GM18511 (cell line): Measurements from ENCODE around the gene MAD1L1.

Experiments used
- ATAC-seq: cut with Tn5 transposase; IDR thresholded peaks from one replicate; pipeline ENCODE4 v1.9.1; 2021; ENCODE audit warnings: mild to moderate bottlenecking, moderate library complexity; ENCODE audit not compliant: unreplicated experiment

MAD1L1 gene

DNA sequence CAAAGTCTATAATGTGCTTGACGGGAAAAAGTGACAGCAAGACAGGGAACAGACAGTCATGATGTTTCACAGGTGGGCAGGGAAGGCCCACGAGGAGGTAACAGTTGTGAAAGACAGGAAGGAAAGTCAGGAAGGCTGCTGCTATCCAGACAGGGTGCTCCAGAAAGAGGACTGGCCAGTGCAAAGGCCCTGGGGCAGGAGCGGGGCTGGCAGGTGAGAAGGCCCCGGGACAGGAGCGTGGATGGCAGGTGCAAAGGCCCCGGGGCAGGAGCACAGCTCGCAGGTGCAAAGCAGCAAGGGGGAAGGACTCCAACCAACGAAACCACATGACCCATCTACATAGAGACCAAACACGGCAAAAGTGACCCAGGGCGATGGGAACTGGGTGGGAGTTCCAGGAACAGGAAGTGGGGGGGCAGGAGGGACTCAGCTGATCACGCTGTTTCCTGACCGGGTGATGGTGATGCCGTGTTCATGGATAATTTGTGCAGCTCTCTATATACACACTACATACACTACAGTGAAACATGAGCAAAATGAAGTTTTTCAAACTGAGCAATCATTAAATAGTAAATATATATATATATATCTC lies 138.2 kb downstream of the MAD1L1 start:
- ATAC-seq = no peak

DNA sequence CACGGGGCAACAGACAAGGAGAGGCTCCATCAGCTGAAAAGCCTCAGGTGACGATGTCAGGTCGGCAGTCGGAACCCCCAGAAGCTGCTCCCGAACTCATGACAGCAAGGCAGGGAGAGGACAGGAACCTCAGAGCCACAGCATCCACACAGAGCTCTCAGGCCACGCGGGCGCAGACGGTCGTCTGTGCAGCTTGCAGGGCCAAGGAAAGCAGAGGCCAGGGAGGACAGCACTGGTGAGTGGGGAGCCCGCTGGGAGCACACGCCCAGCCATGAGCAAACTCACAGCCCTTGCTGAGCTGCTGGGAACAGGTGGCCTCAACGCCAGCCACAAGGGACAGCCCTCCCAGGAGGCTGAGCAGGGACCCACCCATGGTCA lies 138.9 kb downstream of the MAD1L1 start:
- ATAC-seq = no peak

DNA sequence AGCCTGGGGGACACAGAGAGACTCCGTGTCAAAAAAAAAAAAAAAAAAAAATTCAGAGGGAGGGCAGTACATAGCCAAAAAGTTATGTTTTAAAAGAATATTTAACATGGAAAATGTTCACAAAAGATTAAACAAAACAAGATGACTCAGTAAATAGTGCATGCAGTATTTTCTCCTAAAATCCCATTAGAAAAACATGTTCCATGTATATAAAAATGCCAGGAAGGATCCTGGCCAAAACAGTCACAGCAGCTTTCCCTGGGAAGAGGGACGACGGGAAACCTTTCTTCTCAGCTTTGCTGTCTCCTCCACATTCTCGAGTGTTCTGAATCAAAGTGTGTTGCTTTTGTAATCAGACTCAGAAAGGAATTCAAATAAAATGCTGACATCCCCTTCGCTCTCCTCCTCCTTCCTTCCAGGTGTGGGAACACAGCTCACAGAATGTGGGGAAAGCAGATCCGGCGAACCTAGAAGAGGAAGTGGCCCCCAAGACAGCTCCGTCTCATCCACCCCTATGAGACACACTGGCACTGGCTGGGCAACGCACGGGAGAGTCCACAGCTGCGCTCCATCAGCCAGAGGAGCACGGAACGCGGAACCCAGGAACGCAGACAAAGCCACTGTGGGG lies 139.4 kb downstream of the MAD1L1 start:
- no peak for ATAC-seq

DNA sequence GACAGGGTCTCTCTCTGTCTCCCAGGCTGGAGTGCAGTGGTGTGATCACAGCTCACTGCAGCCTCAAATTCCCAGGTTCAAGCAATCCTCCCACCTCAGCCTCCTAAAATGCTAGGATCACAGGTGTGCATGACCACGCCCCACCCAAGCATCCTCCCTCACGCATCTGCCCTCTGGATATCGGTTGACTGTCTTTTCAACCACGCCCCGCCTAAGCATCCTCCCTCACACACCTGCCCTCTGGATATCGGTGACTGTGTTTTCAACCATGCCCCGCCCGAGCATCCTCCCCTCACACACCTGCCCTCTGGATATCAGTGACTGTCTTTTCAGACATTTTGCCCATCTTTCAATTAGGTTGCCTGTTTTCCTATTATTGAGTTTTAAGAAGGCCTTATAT lies 140.5 kb downstream of the MAD1L1 start:
- ATAC-seq = no peak

DNA sequence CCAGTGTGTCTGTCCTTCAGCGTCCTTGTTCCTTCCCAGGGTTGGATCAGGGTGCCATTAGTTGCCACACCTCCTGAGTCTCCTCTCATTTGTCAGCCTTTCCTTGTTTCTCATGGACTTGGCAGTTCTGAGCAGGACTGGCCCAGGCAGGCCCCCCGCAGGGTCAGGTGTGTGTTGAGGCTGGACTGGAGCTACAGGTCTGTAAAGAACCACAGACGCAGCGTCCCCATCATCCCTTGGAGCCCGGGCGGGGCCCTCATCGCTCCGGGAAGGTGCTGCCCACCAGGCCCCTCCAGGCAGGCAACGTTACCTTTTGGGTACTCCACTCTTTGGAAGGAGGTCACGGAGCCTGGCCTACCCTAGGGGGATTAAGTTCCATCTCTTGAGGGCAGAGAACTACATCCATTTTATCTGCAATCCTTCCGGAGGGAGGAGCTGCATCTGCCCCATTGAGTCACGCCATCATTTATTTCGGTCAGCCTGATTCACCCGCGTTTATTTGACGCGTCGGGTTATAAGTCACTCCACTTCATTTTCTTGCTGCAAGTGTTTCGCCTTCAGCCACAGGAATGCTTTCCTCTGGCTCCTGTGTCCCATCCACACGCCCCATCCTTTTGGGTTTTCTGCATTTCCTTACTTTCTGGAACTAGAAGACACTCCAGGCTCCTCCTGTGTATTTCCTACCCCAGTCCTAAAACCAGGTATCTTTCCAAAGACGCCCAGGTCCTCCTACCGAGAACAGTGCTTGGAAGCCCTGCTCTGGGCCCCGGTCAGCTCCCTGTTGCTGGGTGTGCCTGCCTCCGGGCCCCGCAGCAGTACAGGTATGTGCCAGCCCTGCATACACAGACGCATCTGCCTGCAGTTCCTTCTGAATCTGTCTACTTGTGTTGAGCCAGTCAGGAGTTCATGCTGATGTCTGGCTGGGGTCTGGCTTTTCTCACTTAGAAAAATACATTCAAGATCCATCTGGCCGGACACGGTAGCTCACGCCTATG lies 141.9 kb downstream of the MAD1L1 start:
- ATAC-seq = no peak

DNA sequence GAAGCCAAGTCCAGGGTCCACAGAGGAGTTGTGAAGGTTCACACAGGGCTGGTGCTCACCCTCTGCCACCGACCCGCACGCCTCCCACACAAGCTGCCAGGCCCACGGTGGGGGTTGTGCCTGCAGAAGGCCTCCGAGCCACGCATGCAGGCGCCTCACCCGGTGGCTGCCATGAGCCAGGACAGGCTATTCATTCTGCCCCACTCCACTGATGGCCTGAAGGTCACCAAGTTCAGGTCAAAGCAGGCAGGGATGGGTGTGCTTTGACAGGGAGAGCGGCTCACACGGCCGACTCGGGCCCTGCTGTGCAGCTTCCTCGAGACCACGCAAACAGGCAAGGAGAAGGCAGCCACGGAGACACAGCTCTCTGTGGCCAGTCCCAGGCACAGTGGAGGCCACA lies 143.9 kb downstream of the MAD1L1 start:
- ATAC-seq = no peak

DNA sequence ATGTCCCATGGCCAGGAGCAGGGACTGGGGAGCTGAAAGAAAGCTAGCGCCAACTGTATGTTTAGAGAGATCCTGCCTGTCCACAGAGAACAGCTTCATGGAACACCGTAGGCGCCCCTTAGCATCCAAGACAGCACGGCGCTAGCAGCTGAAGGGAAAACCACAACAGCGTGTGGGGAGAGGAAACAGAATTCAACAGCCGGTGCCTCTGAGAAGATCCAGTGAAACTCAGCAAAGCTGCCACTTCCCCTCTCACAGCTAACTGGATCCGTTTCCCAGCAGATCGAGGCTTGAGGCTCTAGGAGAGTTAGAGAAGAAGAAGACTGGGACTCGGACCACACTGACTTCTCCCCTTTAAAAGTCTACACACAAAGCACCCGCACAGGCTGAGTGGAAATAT lies 145.0 kb downstream of the MAD1L1 start:
- ATAC-seq = no peak

DNA sequence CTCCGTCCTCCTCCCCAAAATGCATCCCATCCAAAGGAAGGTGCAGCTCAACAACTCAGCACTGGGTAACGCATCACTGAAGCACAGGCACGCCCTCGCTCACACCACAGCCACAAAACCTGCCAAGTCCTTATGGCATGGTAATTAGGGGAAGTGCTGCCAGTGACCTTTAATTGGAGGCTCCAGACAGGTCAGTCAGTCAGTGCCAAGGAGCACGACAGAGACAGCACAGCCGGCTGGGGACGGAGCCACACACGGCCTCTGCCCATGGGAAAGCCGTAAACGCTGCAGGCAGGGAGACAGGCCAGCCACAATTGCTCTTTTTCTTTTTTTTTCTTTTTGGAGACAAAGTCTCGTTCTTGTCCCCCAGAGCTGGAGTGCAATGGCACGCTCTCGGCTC lies 146.5 kb downstream of the MAD1L1 start:
- no peak for ATAC-seq

DNA sequence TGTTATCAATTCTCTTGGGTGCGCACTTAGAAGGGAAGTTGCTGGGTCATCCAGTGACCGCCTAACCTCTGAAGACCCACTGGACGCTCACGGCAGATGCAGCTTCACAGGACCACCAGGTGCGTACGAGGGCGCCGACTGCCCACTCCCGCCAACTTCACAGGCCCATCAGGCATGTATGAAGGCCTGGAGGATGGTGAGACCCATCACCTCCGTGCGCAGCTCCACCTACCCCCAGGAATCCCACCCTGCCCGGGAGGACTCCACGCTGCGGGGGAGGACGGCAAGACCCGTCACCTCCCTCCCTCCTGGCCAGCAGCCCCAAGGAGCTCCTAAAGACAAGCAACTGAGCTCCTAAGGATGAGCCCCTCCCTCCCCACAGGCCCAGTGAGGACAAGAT lies 146.9 kb downstream of the MAD1L1 start:
- no peak for ATAC-seq

DNA sequence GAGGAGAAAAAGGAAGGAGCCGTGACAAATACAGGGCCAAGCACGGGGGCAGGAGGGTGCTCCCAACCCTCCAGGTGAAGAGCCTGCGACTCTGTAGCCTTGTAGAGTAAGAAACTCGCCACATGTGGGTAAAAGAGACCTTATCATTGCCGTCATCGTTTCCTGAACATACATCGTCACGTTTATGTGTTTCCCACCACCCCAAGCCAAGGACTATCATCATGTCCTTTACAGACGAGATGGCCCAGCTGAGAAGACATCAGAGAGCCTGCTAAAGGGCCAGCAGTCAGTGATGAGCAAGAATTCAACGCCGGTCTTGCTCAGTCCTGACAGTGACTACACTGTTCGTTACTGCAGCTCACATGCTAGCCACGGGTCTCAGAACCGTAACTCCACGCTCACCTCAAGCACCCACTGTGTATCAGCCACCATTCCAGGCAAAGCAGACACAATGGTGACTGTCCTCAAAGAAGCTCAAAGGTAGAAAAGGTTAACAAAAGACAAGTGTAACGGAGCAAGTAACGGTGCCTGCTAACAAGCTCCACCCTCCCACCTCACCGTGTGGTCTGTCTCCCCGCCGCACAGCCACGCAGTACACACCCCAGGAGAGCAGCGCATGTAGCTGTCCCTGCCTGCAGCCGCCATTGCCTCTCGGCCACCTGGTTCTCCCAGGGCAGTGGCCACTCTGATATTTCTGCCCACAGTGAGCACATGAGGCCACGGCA lies 147.8 kb downstream of the MAD1L1 start:
- no peak for ATAC-seq

DNA sequence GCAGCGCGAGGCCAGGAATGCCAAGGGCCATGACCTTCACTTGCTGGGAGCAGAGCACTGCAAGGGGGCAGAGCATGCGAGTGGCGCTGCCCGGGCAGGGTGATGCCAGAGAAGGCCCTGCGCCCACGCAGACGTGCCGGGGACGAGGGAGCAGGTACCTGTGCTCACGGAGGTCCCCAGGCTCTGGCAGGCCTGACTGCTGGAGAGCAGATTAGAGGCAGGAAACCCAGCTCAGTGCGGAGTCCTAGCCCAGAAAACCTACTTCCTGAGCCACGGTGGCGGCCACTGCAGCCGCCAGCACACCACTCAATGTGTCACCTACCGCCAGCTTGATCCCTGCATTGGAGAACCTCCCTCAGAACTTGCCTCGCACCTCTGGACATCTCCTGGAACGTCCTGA lies 148.4 kb downstream of the MAD1L1 start:
- no peak for ATAC-seq

DNA sequence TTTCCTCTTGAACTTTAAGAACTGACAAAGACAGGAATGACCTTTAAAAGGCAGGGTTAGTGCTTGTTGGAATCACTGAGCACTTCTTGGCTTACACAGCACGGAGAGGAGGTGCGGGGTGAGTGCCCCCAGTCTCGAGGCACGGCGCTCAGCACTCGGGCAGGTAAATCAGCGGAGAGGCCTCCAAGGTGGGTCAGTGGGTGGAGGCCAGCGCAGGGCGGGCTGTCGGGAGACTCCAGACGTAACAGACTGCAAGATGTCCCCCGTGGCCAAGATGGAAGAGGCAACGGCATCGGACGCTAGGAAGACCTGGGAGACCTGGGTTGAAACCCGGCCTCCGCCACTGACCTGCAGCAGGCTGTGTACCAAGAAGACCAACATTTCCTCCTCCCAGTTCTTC lies 149.4 kb downstream of the MAD1L1 start:
- ATAC-seq = no peak

DNA sequence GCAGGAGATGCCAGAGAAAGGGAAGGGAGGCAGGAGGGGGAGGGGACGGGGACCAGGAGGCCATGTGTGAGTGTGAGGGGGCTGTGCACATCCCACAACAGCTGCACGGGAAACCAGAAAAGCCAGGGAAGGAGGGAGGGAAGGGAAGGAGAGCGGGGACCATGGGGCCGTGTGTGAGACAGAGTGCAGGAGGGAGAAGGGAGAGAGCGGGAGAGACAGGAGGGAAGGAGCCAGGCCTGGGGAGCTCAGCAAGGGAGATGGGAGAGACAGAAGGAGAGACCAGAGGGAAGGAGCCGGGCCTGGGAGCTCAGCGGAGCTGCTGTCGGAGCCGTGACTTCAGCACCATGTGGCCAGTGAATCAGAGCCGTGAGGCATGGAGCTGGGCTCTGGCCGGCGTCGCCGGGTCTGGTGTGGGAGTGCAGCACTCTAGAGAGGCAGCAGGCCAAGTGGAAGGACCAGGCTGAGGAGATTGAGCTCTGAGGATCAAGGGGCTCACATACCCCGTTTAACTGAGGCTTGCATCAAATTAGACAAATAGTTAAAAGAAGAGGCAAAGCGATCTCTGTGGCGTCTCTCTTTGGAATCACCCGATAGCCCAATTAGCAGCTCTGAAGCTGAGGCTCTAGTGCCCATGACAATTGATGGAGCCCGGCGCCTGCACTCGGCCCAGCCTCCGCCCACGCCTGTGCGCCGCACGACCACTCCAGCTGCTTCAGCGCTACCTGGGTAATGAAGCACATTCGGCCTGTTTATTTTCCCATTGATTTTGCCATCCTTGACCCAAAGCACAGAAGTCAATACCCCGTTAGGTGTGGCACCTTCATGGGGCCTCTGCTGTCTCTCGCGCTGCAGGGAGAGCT lies 150.4 kb downstream of the MAD1L1 start:
- no peak for ATAC-seq

DNA sequence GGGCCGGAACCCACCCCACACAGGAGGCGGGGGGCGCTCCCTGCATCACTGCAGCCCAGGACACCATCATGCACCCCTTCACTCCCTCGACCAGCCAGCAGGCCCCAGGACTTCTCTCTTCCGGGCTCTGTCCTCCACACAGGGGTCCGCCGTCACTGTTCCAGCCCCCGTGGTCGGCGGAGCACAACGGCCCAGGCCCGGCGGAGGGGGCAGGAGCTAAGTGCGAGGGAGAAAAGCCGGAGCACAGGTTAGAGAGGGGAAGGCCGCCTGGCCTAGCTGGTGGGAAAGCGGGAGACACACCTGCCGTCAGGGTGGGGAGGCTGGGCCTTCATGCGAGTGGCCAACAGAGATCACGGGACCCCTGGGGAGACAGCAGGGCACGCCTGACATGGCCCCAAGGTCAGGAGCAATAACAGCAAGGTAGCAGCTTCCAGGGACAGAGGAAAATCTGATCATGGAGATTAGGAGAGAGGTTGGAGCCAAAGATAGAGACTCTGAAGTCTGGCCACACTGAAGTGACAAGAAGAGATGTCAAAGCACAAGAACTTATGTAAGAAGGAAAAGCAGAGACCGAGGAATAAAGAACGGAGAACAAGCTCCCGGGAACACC lies 151.1 kb downstream of the MAD1L1 start:
- no peak for ATAC-seq

DNA sequence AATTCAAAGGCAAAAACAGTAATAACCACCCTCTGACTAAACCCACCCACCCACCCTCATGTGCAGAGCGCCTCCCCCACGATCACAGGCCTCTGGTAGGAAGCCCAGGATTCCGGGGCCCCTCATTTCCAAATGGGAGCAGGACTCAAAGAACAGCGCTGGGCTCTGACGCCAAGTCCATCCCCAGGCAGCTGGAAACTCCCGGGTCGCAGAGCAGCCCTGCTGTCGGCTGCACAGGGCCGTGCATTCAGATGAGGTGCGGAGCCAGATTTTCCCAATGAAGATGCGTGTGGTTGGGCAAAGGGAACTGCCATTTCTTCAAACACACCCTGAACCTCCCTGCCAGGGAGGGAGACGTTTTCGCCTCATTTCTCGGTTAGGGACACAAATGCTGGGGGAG lies 152.3 kb downstream of the MAD1L1 start:
- ATAC-seq = no peak

DNA sequence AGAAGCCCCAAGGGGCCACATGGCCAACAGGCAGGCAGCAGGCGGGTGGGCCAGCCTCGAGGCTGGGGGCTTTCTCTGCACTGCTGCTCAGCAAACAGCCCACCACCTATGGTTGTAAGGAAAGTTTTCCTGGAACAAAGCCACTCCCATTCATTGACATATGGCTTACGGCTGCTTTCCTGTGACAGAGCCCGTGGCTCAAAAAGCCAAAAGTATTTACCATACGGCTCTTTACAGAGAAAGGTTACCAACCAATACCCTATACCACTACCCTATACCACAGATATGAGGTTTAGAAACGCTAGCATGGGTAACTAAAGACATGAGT lies 152.7 kb downstream of the MAD1L1 start:
- no peak for ATAC-seq

DNA sequence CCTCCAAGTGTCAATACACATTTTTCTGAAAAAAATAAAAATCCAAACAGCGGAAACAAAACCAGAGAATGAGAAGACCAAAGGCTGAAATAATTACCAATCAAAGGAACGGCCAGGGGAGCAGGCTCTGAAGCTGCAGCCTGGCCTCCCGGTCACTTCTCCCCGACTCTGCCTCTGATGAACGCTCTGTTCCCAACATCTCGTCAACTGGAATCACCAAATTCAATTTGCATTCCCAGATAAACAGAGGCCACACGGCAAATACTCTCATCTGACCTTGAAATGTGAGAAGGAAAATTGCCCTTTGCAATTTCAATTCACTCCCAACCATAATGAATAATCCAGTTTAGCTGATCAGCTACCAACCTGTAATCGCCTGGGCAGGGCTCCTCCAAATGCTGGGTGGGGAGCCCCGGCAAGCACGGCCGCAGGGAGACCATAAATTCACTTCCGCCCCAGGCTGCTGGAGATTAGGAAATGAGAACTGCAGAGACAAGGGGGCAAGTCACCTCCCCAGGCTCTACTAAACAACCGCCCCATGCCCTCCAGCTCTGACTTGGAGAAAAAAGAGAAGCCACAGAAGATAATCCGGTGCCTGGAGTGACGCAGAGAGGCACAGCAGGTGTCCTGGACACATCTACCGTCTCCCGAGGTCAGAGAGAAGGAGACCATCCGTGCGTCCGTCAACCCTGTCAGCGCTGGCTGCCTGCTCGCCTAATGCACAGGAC lies 153.2 kb downstream of the MAD1L1 start:
- ATAC-seq = no peak

DNA sequence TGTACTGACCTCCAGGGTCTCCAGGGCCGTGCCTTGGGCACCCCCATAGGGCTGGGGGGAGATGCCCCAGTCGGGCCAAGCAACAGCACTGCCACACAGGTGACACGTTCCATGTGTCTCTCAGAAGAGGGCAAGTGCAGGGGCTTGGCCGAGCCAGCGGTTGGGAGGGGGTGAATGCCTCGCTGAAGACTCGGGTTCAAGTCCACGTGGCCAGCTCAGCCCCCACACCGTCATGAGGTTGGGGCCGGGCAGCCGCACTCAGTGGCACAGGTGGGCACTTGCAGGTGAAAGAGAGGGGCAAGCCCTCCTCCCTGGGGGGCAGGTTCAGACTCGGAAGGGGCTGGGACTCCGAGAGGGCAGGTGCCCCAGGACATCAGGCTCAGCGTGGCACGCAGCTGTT lies 153.8 kb downstream of the MAD1L1 start:
- ATAC-seq = no peak

DNA sequence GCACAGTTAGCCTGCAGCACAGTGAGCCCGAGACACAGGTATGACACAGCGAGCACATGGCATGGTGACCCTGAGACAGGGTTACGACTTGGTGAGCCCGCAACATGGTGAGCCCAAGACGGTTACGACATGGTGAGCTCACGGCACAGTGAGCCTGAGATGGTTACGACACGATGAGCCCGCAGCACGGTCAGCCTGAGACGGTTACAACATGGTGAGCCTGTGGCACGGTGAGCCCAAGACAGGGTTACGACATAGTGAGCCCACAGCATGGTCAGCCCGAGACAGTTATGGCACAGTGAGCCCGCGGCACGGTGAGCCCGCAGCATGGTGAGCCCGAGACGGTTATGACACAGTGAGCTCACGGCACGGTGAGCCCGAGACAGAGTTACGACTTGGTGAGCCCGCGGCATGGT lies 156.1 kb downstream of the MAD1L1 start:
- ATAC-seq = no peak
